ENCODE measurements around the gene LRMDA.

DNA sequence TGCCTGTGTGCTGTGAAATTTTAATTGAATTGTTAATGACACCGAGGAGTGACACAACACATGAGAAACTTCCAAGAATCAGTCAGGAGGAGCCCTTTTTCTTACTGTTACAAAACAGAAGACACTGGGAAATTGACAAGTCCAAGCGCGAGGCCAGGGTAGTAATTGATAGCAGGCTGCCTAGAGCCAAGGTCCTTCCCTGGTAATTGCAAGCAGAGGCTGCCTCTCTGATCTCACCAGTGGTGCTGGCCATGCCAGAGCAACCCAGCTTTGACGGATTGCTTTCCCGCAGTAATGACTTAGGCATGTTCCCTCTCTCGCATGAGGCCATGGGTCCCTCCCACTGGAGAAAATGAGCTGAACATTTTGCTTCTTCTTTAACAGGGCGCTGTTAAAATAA is 111.5 kb downstream of the LRMDA start:
- TF ChIP-seq CTCF (conservative IDR thresholded peaks at IDR 0.05; ENCODE audit: low read length) (no peak), EZH2phosphoT487 (IDR thresholded peaks at IDR 0.05; ENCODE audit: borderline replicate concordance) (no peak)

All from Loucy (cell line).